ENCODE data around the gene ADAM23. TPM values are rescaled to one million over a fixed set of nuclear protein-coding genes. Genes with fewer than 3 reads are reported as not detected.

The ADAM23 gene
- total and polyA plus RNA-seq, 4 donors = 0.12 to 0.51 (median 0.17) TPM; not detected in 1

DNA sequence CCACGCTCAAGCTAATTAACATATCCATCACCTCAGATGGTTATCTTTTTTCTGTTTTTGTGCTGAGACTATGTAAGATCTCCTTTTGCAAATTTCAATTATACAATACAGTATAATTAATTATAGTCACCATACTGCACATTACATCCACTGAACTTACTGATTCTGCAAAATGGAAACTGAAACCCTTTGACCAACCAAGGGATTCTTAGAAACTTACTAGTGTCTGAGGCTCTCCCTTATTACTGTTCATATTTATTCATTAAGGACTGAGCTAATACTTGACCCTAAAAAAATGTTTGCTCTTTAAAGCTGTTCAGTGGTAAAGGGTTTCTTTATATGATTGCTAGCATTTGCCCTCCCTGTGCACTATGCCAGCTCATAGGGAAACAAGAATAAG lies 50.7 kb downstream of the ADAM23 start:
- 72% methylated on average over 1 of the region's 1 CpG for WGBS

DNA sequence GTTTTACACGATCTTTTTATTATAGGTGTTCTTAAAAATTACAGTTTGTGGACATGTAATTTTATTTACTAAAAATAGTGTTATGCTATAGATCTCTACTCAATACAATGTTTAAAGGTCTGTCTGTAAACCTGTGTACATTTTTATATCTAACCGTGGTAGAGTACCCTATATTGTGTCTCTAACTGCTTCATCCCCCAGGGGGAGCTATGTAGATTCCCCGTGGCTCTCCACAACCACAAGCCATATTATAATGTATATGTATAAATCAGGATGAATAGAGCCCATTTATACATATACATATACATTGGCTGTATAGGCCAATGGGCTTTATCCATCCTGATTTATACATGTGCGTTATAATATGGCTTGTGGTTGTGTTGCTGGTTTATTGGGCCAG lies 59.4 kb downstream of the ADAM23 start:
- Histone ChIP-seq H3K36me3 (ENCODE audit: control insufficient read depth in 4 of 4, insufficient read depth in 3 of 4, low read depth in 1 of 4, low read length in 3 of 4) (no peaks in the 10 kb centered on the region), H3K9me3 (ENCODE audit: control insufficient read depth in 4 of 4, low read length in 3 of 4) (no peaks in the 10 kb centered on the region), H3K4me3 (ENCODE audit: low read depth in 1 of 3, low read length in 3 of 3) (no peak overlapping the region), H3K4me1 (ENCODE audit: control insufficient read depth in 4 of 4, insufficient read depth in 4 of 4, low read length in 3 of 4) (no peaks in the 10 kb centered on the region), H3K27ac (ENCODE audit: low read depth in 1 of 2, low read length in 2 of 2) (no peak overlapping the region), H3K27me3 (ENCODE audit: control insufficient read depth in 4 of 4, insufficient read depth in 4 of 4, low read length in 3 of 4) (no peaks in the 10 kb centered on the region), H3K9ac (ENCODE audit: low read depth in 1 of 2, low read length in 2 of 2) (no peak overlapping the region)
- 81% methylated on average over 4 of the region's 4 CpGs for WGBS
- DNase-seq (ENCODE audit: low spot score) = no peak
- TF ChIP-seq SP1 (IDR thresholded peaks at IDR 0.05) (no peak), RAD21 (IDR thresholded peaks at IDR 0.05) (no peak), RXRA (IDR thresholded peaks at IDR 0.05) (no peak), FOXA1 (IDR thresholded peaks at IDR 0.05) (no peak), HNF4A (conservative IDR thresholded peaks at IDR 0.05) (no peak), MAX (IDR thresholded peaks at IDR 0.05) (no peak), HNF4G (IDR thresholded peaks at IDR 0.05) (no peak), EGR1 (IDR thresholded peaks at IDR 0.05; ENCODE audit: low read depth in 2 of 2) (no peak), YY1 (IDR thresholded peaks at IDR 0.05) (no peak), JUND (IDR thresholded peaks at IDR 0.05) (no peak), GABPA (IDR thresholded peaks at IDR 0.05 in 1 of 2, conservative IDR thresholded peaks at IDR 0.05 in 1 of 2) (no peak)
- TF ChIP-seq, protein P1, sequence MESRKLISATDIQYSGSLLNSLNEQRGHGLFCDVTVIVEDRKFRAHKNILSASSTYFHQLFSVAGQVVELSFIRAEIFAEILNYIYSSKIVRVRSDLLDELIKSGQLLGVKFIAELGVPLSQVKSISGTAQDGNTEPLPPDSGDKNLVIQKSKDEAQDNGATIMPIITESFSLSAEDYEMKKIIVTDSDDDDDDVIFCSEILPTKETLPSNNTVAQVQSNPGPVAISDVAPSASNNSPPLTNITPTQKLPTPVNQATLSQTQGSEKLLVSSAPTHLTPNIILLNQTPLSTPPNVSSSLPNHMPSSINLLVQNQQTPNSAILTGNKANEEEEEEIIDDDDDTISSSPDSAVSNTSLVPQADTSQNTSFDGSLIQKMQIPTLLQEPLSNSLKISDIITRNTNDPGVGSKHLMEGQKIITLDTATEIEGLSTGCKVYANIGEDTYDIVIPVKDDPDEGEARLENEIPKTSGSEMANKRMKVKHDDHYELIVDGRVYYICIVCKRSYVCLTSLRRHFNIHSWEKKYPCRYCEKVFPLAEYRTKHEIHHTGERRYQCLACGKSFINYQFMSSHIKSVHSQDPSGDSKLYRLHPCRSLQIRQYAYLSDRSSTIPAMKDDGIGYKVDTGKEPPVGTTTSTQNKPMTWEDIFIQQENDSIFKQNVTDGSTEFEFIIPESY (IDR thresholded peaks at IDR 0.05) = no peak
- TF ChIP-seq, protein P2, sequence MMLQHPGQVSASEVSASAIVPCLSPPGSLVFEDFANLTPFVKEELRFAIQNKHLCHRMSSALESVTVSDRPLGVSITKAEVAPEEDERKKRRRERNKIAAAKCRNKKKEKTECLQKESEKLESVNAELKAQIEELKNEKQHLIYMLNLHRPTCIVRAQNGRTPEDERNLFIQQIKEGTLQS (IDR thresholded peaks at IDR 0.05) = no peak

More for the DNA sequence above, 50.7 kb downstream of the ADAM23 start:
- no peak for DNase-seq (ENCODE audit: low spot score)
- Histone ChIP-seq H3K9me3 (ENCODE audit: control insufficient read depth in 4 of 4, low read length in 3 of 4) (peaks cover 0 to 6% (median 2%) of the 10 kb centered on the region in 4 donors), H3K27ac (ENCODE audit: low read depth in 1 of 2, low read length in 2 of 2) (no peak overlapping the region), H3K36me3 (ENCODE audit: control insufficient read depth in 4 of 4, insufficient read depth in 3 of 4, low read depth in 1 of 4, low read length in 3 of 4) (no peaks in the 10 kb centered on the region), H3K4me1 (ENCODE audit: control insufficient read depth in 4 of 4, insufficient read depth in 4 of 4, low read length in 3 of 4) (no peaks in the 10 kb centered on the region), H3K9ac (ENCODE audit: low read depth in 1 of 2, low read length in 2 of 2) (no peak overlapping the region), H3K4me3 (ENCODE audit: low read depth in 1 of 3, low read length in 3 of 3) (no peak overlapping the region), H3K27me3 (ENCODE audit: control insufficient read depth in 4 of 4, insufficient read depth in 4 of 4, low read length in 3 of 4) (no peaks in the 10 kb centered on the region)
- no peak for TF ChIP-seq FOXA1 (IDR thresholded peaks at IDR 0.05)
- TF ChIP-seq, protein P2 (IDR thresholded peaks at IDR 0.05) = no peak
- no peak for TF ChIP-seq GABPA (IDR thresholded peaks at IDR 0.05 in 1 of 2, conservative IDR thresholded peaks at IDR 0.05 in 1 of 2)
- no peak for TF ChIP-seq RXRA (IDR thresholded peaks at IDR 0.05)
- TF ChIP-seq FOXA2 (IDR thresholded peaks at IDR 0.05) = no peak
- TF ChIP-seq MAX (IDR thresholded peaks at IDR 0.05) = no peak
- TF ChIP-seq, protein P3, sequence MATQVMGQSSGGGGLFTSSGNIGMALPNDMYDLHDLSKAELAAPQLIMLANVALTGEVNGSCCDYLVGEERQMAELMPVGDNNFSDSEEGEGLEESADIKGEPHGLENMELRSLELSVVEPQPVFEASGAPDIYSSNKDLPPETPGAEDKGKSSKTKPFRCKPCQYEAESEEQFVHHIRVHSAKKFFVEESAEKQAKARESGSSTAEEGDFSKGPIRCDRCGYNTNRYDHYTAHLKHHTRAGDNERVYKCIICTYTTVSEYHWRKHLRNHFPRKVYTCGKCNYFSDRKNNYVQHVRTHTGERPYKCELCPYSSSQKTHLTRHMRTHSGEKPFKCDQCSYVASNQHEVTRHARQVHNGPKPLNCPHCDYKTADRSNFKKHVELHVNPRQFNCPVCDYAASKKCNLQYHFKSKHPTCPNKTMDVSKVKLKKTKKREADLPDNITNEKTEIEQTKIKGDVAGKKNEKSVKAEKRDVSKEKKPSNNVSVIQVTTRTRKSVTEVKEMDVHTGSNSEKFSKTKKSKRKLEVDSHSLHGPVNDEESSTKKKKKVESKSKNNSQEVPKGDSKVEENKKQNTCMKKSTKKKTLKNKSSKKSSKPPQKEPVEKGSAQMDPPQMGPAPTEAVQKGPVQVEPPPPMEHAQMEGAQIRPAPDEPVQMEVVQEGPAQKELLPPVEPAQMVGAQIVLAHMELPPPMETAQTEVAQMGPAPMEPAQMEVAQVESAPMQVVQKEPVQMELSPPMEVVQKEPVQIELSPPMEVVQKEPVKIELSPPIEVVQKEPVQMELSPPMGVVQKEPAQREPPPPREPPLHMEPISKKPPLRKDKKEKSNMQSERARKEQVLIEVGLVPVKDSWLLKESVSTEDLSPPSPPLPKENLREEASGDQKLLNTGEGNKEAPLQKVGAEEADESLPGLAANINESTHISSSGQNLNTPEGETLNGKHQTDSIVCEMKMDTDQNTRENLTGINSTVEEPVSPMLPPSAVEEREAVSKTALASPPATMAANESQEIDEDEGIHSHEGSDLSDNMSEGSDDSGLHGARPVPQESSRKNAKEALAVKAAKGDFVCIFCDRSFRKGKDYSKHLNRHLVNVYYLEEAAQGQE (IDR thresholded peaks at IDR 0.05) = no peak
- no peak for TF ChIP-seq EGR1 (IDR thresholded peaks at IDR 0.05; ENCODE audit: low read depth in 2 of 2)
- no peak for TF ChIP-seq HNF4A (conservative IDR thresholded peaks at IDR 0.05)
- no peak for TF ChIP-seq HNF4G (IDR thresholded peaks at IDR 0.05)
- TF ChIP-seq, protein P1 (IDR thresholded peaks at IDR 0.05) = no peak
- TF ChIP-seq YY1 (IDR thresholded peaks at IDR 0.05) = no peak
- TF ChIP-seq SP1 (IDR thresholded peaks at IDR 0.05) = no peak
- TF ChIP-seq TAF1 (conservative IDR thresholded peaks at IDR 0.05) = no peak
- no peak for TF ChIP-seq JUND (IDR thresholded peaks at IDR 0.05)

All from liver (tissue), 9 donors.